DND-41 (cell line): ENCODE results near the gene RHBDD1.

Experiments
- ATAC-seq: fragments of 200-7000 bp; cut with Tn5 transposase; 3 replicates; pipeline ENCODE4 v1.9.1; 2021; ENCODE audit warnings: low read depth; ENCODE audit not compliant: insufficient read depth
- DNase-seq: peaks from one replicate; pipeline ENCODE4 v3.0.0-alpha.2; 2020
- H2AFZ ChIP-seq: 2 replicates; pipeline ENCODE4 v1.6.0; 2012; ENCODE audit warnings: low read depth, low read length
- H3K27ac ChIP-seq: 2 replicates; pipeline ENCODE4 v1.5.1; 2012; ENCODE audit warnings: low read length, inconsistent platforms
- H3K27me3 ChIP-seq: fragments of 200-600 bp; sonication (generic); 2 replicates; pipeline ENCODE4 v1.6.0; 2012; ENCODE audit warnings: low read length, mild to moderate bottlenecking, inconsistent platforms; ENCODE audit not compliant: insufficient read depth, poor library complexity
- H3K36me3 ChIP-seq: 2 replicates; pipeline ENCODE4 v1.5.1; 2012; ENCODE audit warnings: low read length, inconsistent platforms; ENCODE audit not compliant: insufficient read depth
- H3K4me1 ChIP-seq: 2 replicates; pipeline ENCODE4 v1.5.1; 2012; ENCODE audit warnings: mild to moderate bottlenecking, low read length; ENCODE audit not compliant: insufficient read depth
- H3K4me2 ChIP-seq: 2 replicates; pipeline ENCODE4 v1.6.0; 2012; ENCODE audit warnings: mild to moderate bottlenecking, moderate library complexity, low read length, inconsistent platforms; ENCODE audit not compliant: insufficient read depth
- H3K4me3 ChIP-seq, 2 experiments: fragments of 200-600 bp in 1 of 2; shearing (Covaris generic) in 1 of 2; 2 replicates each; pipeline ENCODE4 v1.5.1; 2012 to 2016; ENCODE audit warnings: inconsistent platforms in 2 of 2, low read length in 2 of 2, mild to moderate bottlenecking in 2 of 2, low read depth in 1 of 2, moderate library complexity in 1 of 2
- H3K79me2 ChIP-seq: 2 replicates; pipeline ENCODE4 v1.6.0; 2012; ENCODE audit warnings: low read length, inconsistent platforms; ENCODE audit not compliant: insufficient read depth
- H3K9ac ChIP-seq: 2 replicates; pipeline ENCODE4 v1.6.0; 2012; ENCODE audit warnings: low read depth, mild to moderate bottlenecking, inconsistent platforms, low read length, moderate library complexity
- H3K9me3 ChIP-seq: 2 replicates; pipeline ENCODE4 v1.5.1; 2012; ENCODE audit warnings: low read length, moderate library complexity, mild to moderate bottlenecking, inconsistent platforms; ENCODE audit not compliant: insufficient read depth, severe bottlenecking
- H4K20me1 ChIP-seq: 2 replicates; pipeline ENCODE4 v1.6.0; 2012; ENCODE audit warnings: low read length; ENCODE audit not compliant: insufficient read depth
- CTCF ChIP-seq: IDR thresholded peaks from 2 replicates; pipeline ENCODE4 v1.5.1; 2012; ENCODE audit warnings: borderline replicate concordance, low read length, moderate library complexity, mild to moderate bottlenecking; ENCODE audit not compliant: poor library complexity, severe bottlenecking; ENCODE audit errors: extremely low read depth
- EZH2 ChIP-seq: IDR thresholded peaks from 3 replicates; pipeline ENCODE4 v1.6.1; 2012; ENCODE audit warnings: borderline replicate concordance, low read depth, mild to moderate bottlenecking, moderate library complexity, low read length, inconsistent platforms; ENCODE audit not compliant: severe bottlenecking

RHBDD1 gene

GRCh38 chr2:226994775-226995174 is 158.9 kb downstream of the RHBDD1 start:
- Histone ChIP-seq H3K36me3 (peaks cover 23% of the 10 kb centered on the region; the same call in 1 of the 2 replicates), H4K20me1 (no peaks in the 10 kb centered on the region), H3K27me3 (no peaks in the 10 kb centered on the region), H3K27ac (no peak overlapping the region), H3K4me3 (no peak overlapping the region), H2AFZ (no peak overlapping the region), H3K9me3 (no peaks in the 10 kb centered on the region), H3K79me2 (no peaks in the 10 kb centered on the region), H3K4me1 (no peaks in the 10 kb centered on the region), H3K4me2 (no peak overlapping the region), H3K9ac (no peak overlapping the region)
- DNase-seq (no peak), ATAC-seq (no peak)
- no peak for TF ChIP-seq CTCF

GRCh38 chr2:226995625-226996041 is 159.8 kb downstream of the RHBDD1 start:
- no peak overlapping the region for H3K9ac ChIP-seq
- no peak overlapping the region for H3K4me3 ChIP-seq
- H2AFZ ChIP-seq = no peak overlapping the region
- peaks cover 3% of the 10 kb centered on the region for H3K9me3 ChIP-seq
- no peak overlapping the region for H3K27ac ChIP-seq
- H3K27me3 ChIP-seq = no peaks in the 10 kb centered on the region
- ATAC-seq (no peak), DNase-seq (no peak)
- no peaks in the 10 kb centered on the region for H3K79me2 ChIP-seq
- H4K20me1 ChIP-seq = no peaks in the 10 kb centered on the region
- no peak overlapping the region for H3K4me2 ChIP-seq
- no peaks in the 10 kb centered on the region for H3K4me1 ChIP-seq
- TF ChIP-seq CTCF (no peak), EZH2 (no peak)
- peaks cover 28% of the 10 kb centered on the region; the same call in 1 of the 2 replicates for H3K36me3 ChIP-seq

- H3K4me1 ChIP-seq = no peaks in the 10 kb centered on the region
- H3K9ac ChIP-seq = no peak overlapping the region
- TF ChIP-seq CTCF = no peak
- no peak for TF ChIP-seq EZH2
- H2AFZ ChIP-seq = no peak overlapping the region
- H3K36me3 ChIP-seq = peaks cover 26% of the 10 kb centered on the region; the same call in 1 of the 2 replicates
- H3K9me3 ChIP-seq = peaks cover 3% of the 10 kb centered on the region
- H4K20me1 ChIP-seq = no peaks in the 10 kb centered on the region
- no peaks in the 10 kb centered on the region for H3K79me2 ChIP-seq
- H3K27ac ChIP-seq = no peak overlapping the region
- H3K4me2 ChIP-seq = no peak overlapping the region
- ATAC-seq (no peak), DNase-seq (no peak)
- no peaks in the 10 kb centered on the region for H3K27me3 ChIP-seq
- H3K4me3 ChIP-seq = no peak overlapping the region
These were observed 163.8 kb downstream of the RHBDD1 start for GRCh38 chr2:226999661-227000060.

GRCh38 chr2:227000123-227000522 is 164.3 kb downstream of the RHBDD1 start:
- H3K36me3 ChIP-seq = peaks cover 26% of the 10 kb centered on the region; the same call in 1 of the 2 replicates
- DNase-seq = no peak
- no peak for TF ChIP-seq EZH2
- no peak for TF ChIP-seq CTCF

More at GRCh38 chr2:227000123-227000522, 164.3 kb downstream of the RHBDD1 start:
- no peaks in the 10 kb centered on the region for H3K27me3 ChIP-seq
- H3K9me3 ChIP-seq = peaks cover 3% of the 10 kb centered on the region
- H3K4me2 ChIP-seq = no peak overlapping the region
- H3K27ac ChIP-seq = no peak overlapping the region
- no peak overlapping the region for H2AFZ ChIP-seq
- ATAC-seq = no peak
- H3K79me2 ChIP-seq = no peaks in the 10 kb centered on the region
- H3K9ac ChIP-seq = no peak overlapping the region
- no peaks in the 10 kb centered on the region for H4K20me1 ChIP-seq
- H3K4me1 ChIP-seq = no peaks in the 10 kb centered on the region
- H3K4me3 ChIP-seq = no peak overlapping the region
